Measurements from ENCODE around the gene TRMU. TPM values are rescaled to one million over a fixed set of nuclear protein-coding genes. Genes with fewer than 3 reads are reported as not detected.

The TRMU gene
- total and polyA plus RNA-seq, 2 of the 8 experiments (the other 6 are each of a cell fraction or from before 2014, with no cell fraction given): 43.4 to 70.6 TPM

GRCh38 chr22:46352276-46352675 lies 16.8 kb downstream of the TRMU start:
- Histone ChIP-seq H3K4me2 (ENCODE audit: insufficient read depth in 1 of 2, low read depth in 2 of 2, low read length in 2 of 2) (no peak overlapping the region), H2BK20ac (ENCODE audit: low read length) (no peak overlapping the region), H3K4me1 (replicated peaks in 1 of 4; ENCODE audit: control insufficient read depth in 3 of 4, insufficient read depth in 4 of 4, low read length in 3 of 4) (no peaks in the 10 kb centered on the region), H3K14ac (ENCODE audit: insufficient read length) (no peak overlapping the region), H3K36me3 (ENCODE audit: control insufficient read depth in 2 of 4, insufficient read depth in 4 of 4, low read length in 3 of 4) (peaks cover 18 to 71% (median 59%) of the 10 kb centered on the region in 4 experiments; a peak in 7 of 8 replicates), H2BK12ac (ENCODE audit: low read depth, low read length) (no peak overlapping the region), H3K56ac (replicated peaks; ENCODE audit: insufficient read length, low read depth, low read length) (no peak overlapping the region), H2AFZ (ENCODE audit: low read length) (no peak overlapping the region), H4K20me1 (replicated peaks in 1 of 2; ENCODE audit: control insufficient read depth in 1 of 2, insufficient read depth in 2 of 2, low read length in 2 of 2) (peaks cover 17 to 31% of the 10 kb centered on the region in 2 experiments), H4K5ac (ENCODE audit: insufficient read length, low read depth, low read length) (no peak overlapping the region), H3K27me3 (replicated peaks in 1 of 4; ENCODE audit: control insufficient read depth in 3 of 4, extremely low read depth in 1 of 4, insufficient read depth in 3 of 4, low read length in 3 of 4) (no peaks in the 10 kb centered on the region), H3K4ac (replicated peaks; ENCODE audit: insufficient read length, low read depth, low read length) (no peak overlapping the region), H3K23ac (ENCODE audit: insufficient read length) (no peak overlapping the region), H3K27ac (ENCODE audit: low read depth, low read length) (no peak overlapping the region), H3K79me2 (ENCODE audit: control insufficient read depth in 1 of 2, insufficient read depth in 2 of 2, low read length in 2 of 2) (no peaks in the 10 kb centered on the region), H2AK5ac (ENCODE audit: low read depth, low read length) (no peak overlapping the region), H4K8ac (ENCODE audit: extremely low read depth, insufficient read depth, low read length) (no peak overlapping the region), H3K18ac (ENCODE audit: extremely low read depth, low read length) (no peak overlapping the region), H2BK15ac (ENCODE audit: low read length) (no peak overlapping the region), H3K4me3 (ENCODE audit: extremely low read depth in 1 of 4, insufficient read depth in 2 of 4, low read depth in 3 of 4, low read length in 4 of 4) (no peak overlapping the region), H4K91ac (replicated peaks; ENCODE audit: insufficient read length, low read length) (no peak overlapping the region), H3K23me2 (ENCODE audit: low read depth, low read length) (no peaks in the 10 kb centered on the region), H3K79me1 (ENCODE audit: low read depth, low read length) (peaks cover 7% of the 10 kb centered on the region; the same call in 1 of the 2 replicates), H3K9me3 (ENCODE audit: insufficient read depth in 2 of 2, low read depth in 1 of 2, low read length in 1 of 2) (no peaks in the 10 kb centered on the region), H2BK120ac (replicated peaks; ENCODE audit: low read depth, low read length) (no peak overlapping the region), H3K9ac (replicated peaks in 1 of 4; ENCODE audit: extremely low read depth in 1 of 4, low read depth in 3 of 4, low read length in 3 of 4) (no peak overlapping the region), H2BK5ac (ENCODE audit: low read depth, low read length) (no peak overlapping the region)
- CTCF ChIA-PET (ENCODE audit: partially characterized antibody): interaction anchor here (1.3 to 5.8 kb wide), 2 partner anchors 22 to 188 kb away, joined by 3 to 60 read pairs; partner anchors contain the start of gene CELSR1
- no peak for DNase-seq (ENCODE audit: low read depth in 1 of 2, low spot score in 2 of 2)
- TF ChIP-seq HDAC2 (IDR thresholded peaks at IDR 0.05; ENCODE audit: borderline replicate concordance in 1 of 2, low read depth in 2 of 2, low read length in 2 of 2) (no peak), CHD1 (IDR thresholded peaks at IDR 0.05; ENCODE audit: low read depth, low read length) (no peak), POU5F1 (IDR thresholded peaks at IDR 0.05; ENCODE audit: low read depth, low read length) (no peak), JUN (IDR thresholded peaks at IDR 0.05; ENCODE audit: low read depth, low read length) (no peak), TAF1 (IDR thresholded peaks at IDR 0.05; ENCODE audit: low read depth, low read length) (no peak), RXRA (IDR thresholded peaks at IDR 0.05; ENCODE audit: insufficient read depth, low read depth, low read length) (no peak), CBX5 (IDR thresholded peaks at IDR 0.05; ENCODE audit: low read depth, low read length) (no peak), CTBP2 (IDR thresholded peaks at IDR 0.05; ENCODE audit: borderline replicate concordance, insufficient read depth, insufficient read length, low read length) (no peak)
- no peak for FAIRE-seq
- 88% methylated on average over 10 of the region's 10 CpGs; no CpG with 5 or more reads in 1 of the 2 experiments for whole genome bisulfite sequencing, 2 experiments (ENCODE audit: extremely low coverage in 1 of 2, insufficient coverage in 1 of 2, insufficient read length in 1 of 2, insufficient replicate concordance in 2 of 2, low coverage in 1 of 2, low lambda C conversion rate in 2 of 2, missing lambda C conversion rate in 1 of 2)
- POLR2A ChIA-PET (ENCODE audit: partially characterized antibody): interaction anchor here (1.0 to 2.3 kb wide), 4 partner anchors 8 to 17 kb away, joined by 3 to 9 read pairs (median 4); partner anchors contain the start of gene TRMU
